H1 (cell line): ENCODE measurements around the gene HOXB4. TPM values are rescaled to one million over a fixed set of nuclear protein-coding genes. Genes with fewer than 3 reads are reported as not detected.

ENCODE experiments used
- ASH2L ChIP-seq: fragments of 200-600, 300-600 bp; sonication (generic); IDR thresholded peaks from one replicate; pipeline ENCODE4 v1.7.1; 2017; ENCODE audit warnings: low read length
- ATF3 ChIP-seq: IDR thresholded peaks from 2 replicates; pipeline ENCODE4 v1.6.1; 2011; ENCODE audit warnings: low read depth, mild to moderate bottlenecking, low read length; ENCODE audit not compliant: insufficient read depth
- BACH1 ChIP-seq: IDR thresholded peaks from 2 replicates; pipeline ENCODE4 v1.6.1; 2012; ENCODE audit warnings: low read length, improper control_type of control experiment
- BCL11A ChIP-seq, 2 experiments: IDR thresholded peaks; one replicate each; pipeline ENCODE4 v1.6.1; 2011; ENCODE audit warnings: low read depth in 2 of 2, low read length in 2 of 2, mild to moderate bottlenecking in 2 of 2
- BRCA1 ChIP-seq: IDR thresholded peaks from 2 replicates; pipeline ENCODE4 v1.6.1; 2012; ENCODE audit warnings: low read depth, low read length, improper control_type of control experiment
- CBX8 ChIP-seq: fragments of 300-800, 300-1000 bp; sonication (generic); IDR thresholded peaks from 2 replicates; pipeline ENCODE4 v1.7.1; 2016; ENCODE audit warnings: low read depth, low read length, borderline replicate concordance
- EP300 ChIP-seq, 2 experiments: IDR thresholded peaks; 1 replicate in 1 of 2; 2 replicates in 1 of 2; pipeline ENCODE4 v1.6.1; 2011 to 2012; ENCODE audit warnings: low read depth in 2 of 2, low read length in 2 of 2, mild to moderate bottlenecking in 2 of 2, borderline replicate concordance in 1 of 2, inconsistent platforms in 1 of 2, moderate library complexity in 1 of 2
- EZH2 ChIP-seq: fragments of 200-600 bp; sonication (generic); IDR thresholded peaks from 2 replicates; pipeline ENCODE4 v1.7.1; 2012; ENCODE audit warnings: low read depth, mild to moderate bottlenecking, moderate library complexity, low read length, inconsistent platforms; ENCODE audit not compliant: severe bottlenecking
- GTF2F1 ChIP-seq: IDR thresholded peaks from 2 replicates; pipeline ENCODE4 v1.6.1; 2012; ENCODE audit warnings: low read depth, low read length, improper control_type of control experiment, borderline replicate concordance
- KDM4A ChIP-seq: IDR thresholded peaks from one replicate; pipeline ENCODE4 v1.7.1; 2012; ENCODE audit warnings: low read depth, mild to moderate bottlenecking, moderate library complexity, low read length, inconsistent platforms; ENCODE audit not compliant: severe bottlenecking
- POLR2AphosphoS5 ChIP-seq: IDR thresholded peaks from 2 replicates; pipeline ENCODE4 v1.6.1; 2011; ENCODE audit warnings: low read depth, low read length
- RBBP5 ChIP-seq: IDR thresholded peaks from 2 replicates; pipeline ENCODE4 v1.7.1; 2012; ENCODE audit warnings: low read depth, mild to moderate bottlenecking, inconsistent platforms, low read length, moderate library complexity, borderline replicate concordance
- RFX5 ChIP-seq: IDR thresholded peaks from 2 replicates; pipeline ENCODE4 v1.6.1; 2011; ENCODE audit warnings: low read depth, low read length, improper control_type of control experiment, borderline replicate concordance
- RNF2 ChIP-seq: fragments of 200-900, 300-1000 bp; sonication (generic); IDR thresholded peaks from 2 replicates; pipeline ENCODE4 v1.7.1; 2016; ENCODE audit warnings: borderline replicate concordance, low read depth, mild to moderate bottlenecking, antibody characterized with exemption, low read length; ENCODE audit not compliant: poor library complexity, severe bottlenecking; ENCODE audit errors: missing control alignments
- SIRT6 ChIP-seq: IDR thresholded peaks from one replicate; pipeline ENCODE4 v1.7.1; 2012; ENCODE audit warnings: low read length, inconsistent platforms
- SRF ChIP-seq: IDR thresholded peaks from 2 replicates; pipeline ENCODE4 v1.6.1; 2011; ENCODE audit warnings: mild to moderate bottlenecking, low read depth, low read length, moderate library complexity
- SUZ12 ChIP-seq: fragments of 200-600 bp; sonication (generic); IDR thresholded peaks from 2 replicates; pipeline ENCODE4 v1.6.1; 2012; ENCODE audit warnings: mild to moderate bottlenecking, inconsistent platforms, low read length, moderate library complexity, mixed read lengths
- TBP ChIP-seq: IDR thresholded peaks from 2 replicates; pipeline ENCODE4 v1.6.1; 2011; ENCODE audit warnings: low read depth, low read length, improper control_type of control experiment
- TCF12 ChIP-seq: IDR thresholded peaks from 2 replicates; pipeline ENCODE4 v1.6.1; 2011; ENCODE audit warnings: low read depth, mild to moderate bottlenecking, low read length
- TEAD4 ChIP-seq: IDR thresholded peaks from 2 replicates; pipeline ENCODE4 v1.6.1; 2012; ENCODE audit warnings: low read depth, low read length, inconsistent platforms, mixed read lengths
- polyA plus RNA-seq, 7 experiments: library from polyadenylated mRNA; depleted of rRNA in 3 of 7; stranded (reverse) in 5 of 7; unstranded in 2 of 7; fragments of >200 nt in 5 of 7; fragments of 200-250 nt in 2 of 7; gene quantifications; 1 replicate in 5 of 7; 2 replicates in 1 of 7; 4 replicates in 1 of 7; pipeline versions ENCODE4 v1.2.1 to v1.2.3, GENCODE V29; 2011 to 2013; ENCODE audit warnings: missing spikeins in 2 of 7, mixed read lengths in 2 of 7
- total RNA-seq: library from RNA; stranded (reverse); fragmentation: NEBNext Ultra II Directional; extraction: Animal tissue kit (Norgen Biotek cat#: 25700); gene quantifications from 2 replicates; pipeline ENCODE4 v1.2.1, GENCODE V29; 2021
- TF ChIP-seq, protein P1 (sequence below): IDR thresholded peaks from 2 replicates; pipeline ENCODE4 v1.6.1; 2012; ENCODE audit warnings: inconsistent platforms

The HOXB4 gene
- total and polyA plus RNA-seq, 2 of the 8 experiments (the other 6 are each of a cell fraction or from before 2014, with no cell fraction given): not detected

- TF ChIP-seq RBBP5 (no peak), KDM4A (peak; percentile 62), SIRT6 (no peak), ASH2L (no peak), CBX8 (no peak; the same call in 1 of the 2 replicates), TEAD4 (no peak), TCF12 (0 out of 2 replicates have a peak, but pooled peaks have one; percentile 46), TBP (no peak), RNF2 (peak; percentile 96), BACH1 (no peak), SUZ12 (peak; percentile 98), GTF2F1 (no peak), BRCA1 (no peak), BCL11A (IDR thresholded peaks at IDR 0.05; ENCODE audit: low read depth in 2 of 2, low read length in 2 of 2) (no peak), POLR2AphosphoS5 (no peak), SRF (no peak), ATF3 (no peak), RFX5 (no peak), EP300 (IDR thresholded peaks at IDR 0.05; ENCODE audit: borderline replicate concordance in 1 of 2, low read depth in 2 of 2, low read length in 2 of 2) (no peak), EZH2 (peak; percentile 99)
- TF ChIP-seq, protein P1, sequence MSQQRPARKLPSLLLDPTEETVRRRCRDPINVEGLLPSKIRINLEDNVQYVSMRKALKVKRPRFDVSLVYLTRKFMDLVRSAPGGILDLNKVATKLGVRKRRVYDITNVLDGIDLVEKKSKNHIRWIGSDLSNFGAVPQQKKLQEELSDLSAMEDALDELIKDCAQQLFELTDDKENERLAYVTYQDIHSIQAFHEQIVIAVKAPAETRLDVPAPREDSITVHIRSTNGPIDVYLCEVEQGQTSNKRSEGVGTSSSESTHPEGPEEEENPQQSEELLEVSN: no peak
Measured at GRCh38 chr17:48543107-48543853, 34.9 kb downstream of the HOXB4 start (continued).
